ENCODE data around the gene GPSM1.

- no peak for TF ChIP-seq E2F1 (CRISPR knock-in tag; IDR thresholded peaks at IDR 0.05)
- TF ChIP-seq CEBPG (CRISPR knock-in tag; IDR thresholded peaks at IDR 0.05) = no peak
- no peak for TF ChIP-seq CEBPG (tag; conservative IDR thresholded peaks at IDR 0.05 in 1 of 2, IDR thresholded peaks at IDR 0.05 in 1 of 2)
- TF ChIP-seq MTF1 (CRISPR knock-in tag; IDR thresholded peaks at IDR 0.05; ENCODE audit: borderline replicate concordance) = no peak
- TF ChIP-seq GABPA (tag; conservative IDR thresholded peaks at IDR 0.05; ENCODE audit: low read depth) = no peak
Measured at GRCh38 chr9:136389396-136389795, 62.1 kb downstream of the GPSM1 start.

Data from K562 (cell line).